HG03066 (cell line): ENCODE measurements around the gene ADORA2B.
"Not testable (repeated sequence)": the region's sequence is repeated elsewhere in the genome, so short reads cannot be mapped to it uniquely, and the experiment has no call there.

Experiments
- ATAC-seq: cut with Tn5 transposase; IDR thresholded peaks from one replicate; pipeline ENCODE4 v1.9.1; 2021; ENCODE audit warnings: low read depth; ENCODE audit not compliant: unreplicated experiment

ADORA2B gene

DNA sequence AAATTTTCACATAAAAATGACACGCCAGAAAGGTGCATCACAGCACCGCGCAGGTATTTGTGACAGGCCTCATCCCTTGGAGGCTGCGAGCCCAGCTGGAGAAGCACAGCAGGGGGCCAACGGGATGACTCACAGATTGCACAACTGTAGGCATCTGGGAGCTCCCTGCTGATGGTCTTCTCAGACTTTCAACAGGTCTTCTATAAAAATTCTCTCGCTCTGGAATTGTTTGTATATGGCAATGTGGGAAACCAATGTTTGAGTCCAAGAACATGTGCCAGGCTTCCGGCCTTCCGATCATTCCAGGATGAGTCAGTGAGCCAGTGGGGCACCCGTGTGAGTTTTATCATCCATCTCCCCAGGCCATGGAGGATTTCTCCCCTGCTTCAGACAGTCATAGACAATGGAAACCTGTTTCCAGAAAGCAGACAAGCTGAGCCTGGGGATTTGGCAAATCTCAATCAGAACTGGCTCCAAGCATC lies 24.1 kb upstream of the ADORA2B start:
- ATAC-seq: no peak

DNA sequence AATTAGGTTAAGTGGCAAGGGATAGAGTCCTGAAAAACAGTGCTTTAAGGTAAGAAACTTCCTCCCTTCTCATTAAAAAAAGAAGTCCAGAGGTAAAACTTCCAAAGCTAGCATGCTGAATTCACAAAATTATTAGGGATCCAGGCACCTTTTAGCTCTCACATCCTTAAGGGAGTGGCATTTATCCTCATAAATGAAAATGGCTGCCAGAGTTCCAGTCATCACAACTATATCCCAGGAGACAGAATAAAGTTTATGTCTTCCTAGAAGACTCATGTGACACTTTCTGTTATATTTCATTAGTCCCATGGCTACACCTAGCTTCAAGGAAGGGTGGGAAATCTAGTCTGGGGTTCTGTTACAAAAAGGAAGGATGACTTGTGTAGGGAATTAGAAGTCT lies 23.3 kb upstream of the ADORA2B start:
- ATAC-seq: no peak

DNA sequence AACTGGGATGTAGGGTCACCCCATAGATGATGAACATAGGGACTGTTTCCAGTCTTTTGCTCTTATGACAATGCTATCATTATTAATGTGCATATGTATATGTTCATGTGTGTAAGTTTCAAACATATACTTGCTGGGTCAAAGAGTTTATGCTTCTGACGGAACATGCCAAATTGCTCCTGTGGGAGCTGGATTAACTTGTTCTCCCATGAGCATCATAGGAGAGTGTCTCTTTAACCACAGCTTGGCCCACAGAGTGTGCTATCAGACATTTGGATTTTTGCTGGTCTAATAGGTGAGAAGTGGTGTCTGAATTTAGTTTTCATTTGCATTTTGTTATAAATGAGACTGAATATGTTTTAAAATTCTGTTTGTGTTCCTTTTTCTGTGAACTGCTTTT lies 22.3 kb upstream of the ADORA2B start:
- ATAC-seq: no peak

- ATAC-seq: no peak
Observed at GRCh38 chr17:15926039-15926740, 18.7 kb upstream of the ADORA2B start.

- ATAC-seq: no peak
Observed at GRCh38 chr17:15928286-15928785, 16.6 kb upstream of the ADORA2B start.

GRCh38 chr17:15929941-15930340 lies 15.0 kb upstream of the ADORA2B start:
- ATAC-seq: no peak

GRCh38 chr17:15930426-15930825 lies 14.5 kb upstream of the ADORA2B start:
- no peak for ATAC-seq

- no peak for ATAC-seq
Observed at GRCh38 chr17:15931394-15931793, 13.5 kb upstream of the ADORA2B start.

GRCh38 chr17:15934866-15935265 lies 10.1 kb upstream of the ADORA2B start:
- no peak for ATAC-seq

- no peak for ATAC-seq
Observed at GRCh38 chr17:15935891-15936290, 9.0 kb upstream of the ADORA2B start.

- ATAC-seq: not testable (repeated sequence)
Observed at GRCh38 chr17:15936481-15936880, 8.4 kb upstream of the ADORA2B start.

- no peak for ATAC-seq
Observed at GRCh38 chr17:15941781-15942180, 3.1 kb upstream of the ADORA2B start.

DNA sequence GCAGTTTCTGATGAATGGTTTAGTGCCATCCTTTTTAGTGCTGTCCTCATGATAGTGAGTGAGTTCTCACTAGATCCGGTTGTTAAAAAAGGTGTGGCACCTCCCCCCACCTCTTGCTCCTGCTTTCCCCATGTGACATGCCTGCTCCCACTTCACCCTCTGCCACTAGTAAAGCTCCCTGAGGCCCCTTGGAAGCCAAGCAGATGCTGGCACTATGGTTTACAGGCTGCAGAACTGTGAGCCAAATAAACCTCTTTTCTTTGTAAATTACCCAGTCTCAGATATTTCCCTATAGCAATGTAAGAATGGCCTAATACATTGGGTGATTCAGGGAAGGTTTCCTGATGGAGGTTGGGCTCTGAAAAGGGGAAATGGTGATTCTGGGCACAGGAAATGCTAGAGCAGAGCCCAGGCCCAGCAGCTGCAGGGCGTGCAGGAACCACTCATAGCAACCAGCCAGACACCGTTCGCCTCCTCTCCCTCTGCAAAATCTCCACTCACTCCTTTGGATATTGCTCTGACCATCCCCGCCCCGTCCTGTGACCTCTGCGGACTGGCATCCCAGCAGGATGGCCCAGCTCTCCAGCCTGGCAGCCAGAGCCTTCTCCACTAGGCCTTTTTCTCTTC lies 2.6 kb upstream of the ADORA2B start:
- no peak for ATAC-seq

DNA sequence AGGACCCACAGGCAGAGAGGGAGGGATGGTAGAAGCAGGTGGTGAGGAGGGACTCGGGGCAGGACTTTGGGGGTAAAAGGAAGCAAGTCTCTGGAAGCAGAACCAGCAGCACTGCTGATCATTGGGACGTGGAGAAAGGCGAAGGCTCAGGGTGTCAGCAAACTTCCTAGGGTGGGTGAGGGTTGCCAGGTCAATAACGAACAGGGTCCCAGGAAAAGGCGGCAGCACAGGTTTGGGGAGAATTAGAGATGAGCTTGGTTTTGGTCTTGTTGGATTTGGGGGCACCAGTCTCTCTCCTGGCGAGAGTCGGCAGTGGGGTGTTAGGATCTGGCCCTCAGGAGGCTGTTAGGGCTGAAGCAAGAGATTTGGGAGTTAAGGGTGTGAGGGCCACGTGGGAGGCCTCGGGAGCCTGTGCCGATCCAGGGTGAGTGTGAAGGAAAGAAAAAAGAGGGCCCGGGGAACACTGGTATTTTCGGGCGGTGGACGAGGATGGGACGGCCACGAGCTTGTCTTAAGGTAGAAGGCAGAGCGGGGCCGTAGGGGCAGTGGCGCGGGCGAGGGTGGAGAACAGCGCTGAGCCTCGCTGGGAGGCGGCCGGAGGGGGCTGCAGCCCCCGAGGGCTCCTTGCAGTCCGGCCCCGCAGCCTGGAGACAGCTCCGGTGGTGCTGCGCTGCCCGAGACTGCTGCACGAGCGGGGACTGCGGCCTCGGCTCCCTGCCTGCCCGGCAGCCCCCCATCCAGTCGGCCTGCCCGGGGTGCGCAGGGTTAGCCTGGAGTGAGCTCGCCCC lies 765 bp upstream of the ADORA2B start:
- no peak for ATAC-seq

DNA sequence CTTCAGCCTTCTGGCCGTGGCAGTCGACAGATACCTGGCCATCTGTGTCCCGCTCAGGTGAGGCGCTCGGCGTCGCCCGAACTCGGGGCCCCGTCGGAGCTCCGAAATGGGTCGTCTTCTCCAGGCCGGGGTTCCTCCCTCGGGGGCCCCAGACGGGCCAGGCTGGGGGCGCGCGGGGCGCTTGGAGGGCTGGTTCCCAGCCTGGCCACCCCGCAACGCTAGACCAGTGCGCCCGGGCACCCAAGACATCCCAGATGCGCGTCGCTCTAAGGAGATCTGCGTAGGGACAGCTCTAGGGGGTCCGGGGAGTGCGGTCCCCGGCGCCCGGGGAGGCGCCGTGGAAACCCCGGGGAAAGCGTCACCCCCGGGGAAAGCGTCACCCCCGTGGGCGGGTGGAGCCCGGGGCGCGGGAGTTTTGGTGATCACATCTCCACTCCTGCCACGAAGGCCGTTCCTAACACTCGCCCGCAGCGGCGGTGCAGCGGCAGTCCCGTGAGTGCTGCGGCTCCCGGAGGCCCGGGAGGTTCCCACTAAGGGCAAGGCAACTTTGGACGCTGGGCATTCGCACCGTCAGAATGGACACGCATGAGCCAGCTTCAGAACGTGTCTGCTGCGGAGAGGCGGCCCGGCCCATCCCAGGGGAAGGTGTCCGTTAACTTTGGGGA lies 729 bp downstream of the ADORA2B start:
- ATAC-seq: no peak

GRCh38 chr17:15946611-15947120 lies 1.7 kb downstream of the ADORA2B start:
- no peak for ATAC-seq

DNA sequence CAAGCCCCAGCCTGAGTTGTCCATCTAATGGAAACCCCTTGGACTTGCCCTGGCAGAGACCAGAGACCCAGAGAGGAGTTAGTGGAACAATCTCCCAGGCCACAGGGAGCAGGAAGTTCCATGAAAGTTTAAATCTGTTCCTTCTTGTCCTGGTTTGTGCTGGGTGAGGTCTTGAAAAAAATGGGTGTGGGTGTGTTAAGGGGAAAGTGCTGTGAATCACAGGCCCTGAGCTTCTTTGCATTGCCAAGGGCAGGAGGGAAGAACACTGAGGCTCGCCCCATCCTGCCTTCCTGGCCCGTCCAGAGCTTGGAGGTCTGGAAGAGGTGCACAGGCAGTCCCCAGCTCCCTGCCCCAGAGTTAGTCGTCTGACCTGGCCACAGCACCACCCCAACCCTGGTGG lies 2.3 kb downstream of the ADORA2B start:
- ATAC-seq: no peak

DNA sequence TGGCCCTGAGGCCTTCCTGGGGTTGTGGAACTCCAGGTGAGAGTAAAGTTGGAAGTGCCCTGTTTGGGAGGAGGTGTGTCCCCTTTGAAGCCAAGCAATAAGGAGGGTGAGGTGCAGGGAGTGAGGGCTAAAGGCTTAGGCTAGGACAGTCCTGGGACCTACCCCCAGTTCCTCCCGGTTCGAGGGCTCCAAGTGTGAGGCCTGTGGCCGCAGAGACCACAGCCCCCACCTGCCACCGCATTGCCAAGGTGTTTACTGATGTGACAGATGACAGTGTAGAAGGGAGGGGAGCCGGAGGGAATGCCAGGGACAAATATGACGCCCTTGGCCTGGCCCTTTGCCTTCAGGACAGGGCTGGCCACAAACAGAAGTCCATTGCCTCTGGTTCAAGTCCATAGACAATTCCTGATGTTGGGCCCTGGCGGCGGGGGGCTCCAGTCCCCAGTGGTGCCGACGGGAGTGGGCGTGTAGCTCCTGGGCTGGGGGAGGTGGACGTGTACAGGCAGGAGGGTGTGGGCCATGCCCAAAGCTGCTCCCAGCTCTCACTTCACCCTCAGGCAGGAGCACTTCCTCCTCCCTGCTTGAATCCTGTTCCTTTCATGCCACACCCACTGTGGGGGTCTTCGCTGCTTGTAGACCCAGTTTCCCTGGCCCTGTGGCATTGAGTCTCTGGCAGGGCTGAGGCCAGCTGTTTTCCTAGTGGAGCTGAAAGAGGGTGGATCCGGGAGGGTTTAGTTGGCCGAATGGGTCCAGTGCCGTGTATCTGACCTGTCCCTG lies 3.2 kb downstream of the ADORA2B start:
- no peak for ATAC-seq

GRCh38 chr17:15951368-15952047 lies 6.6 kb downstream of the ADORA2B start:
- ATAC-seq: no peak
